GM12864 (cell line): ENCODE data around the gene MGARP.

Source experiments
- DNase-seq: peaks from one replicate; pipeline ENCODE4 v3.0.0-alpha.2; 2011; ENCODE audit warnings: low read depth
- H3K4me3 ChIP-seq: 2 replicates; pipeline ENCODE4 v1.5.1; 2011; ENCODE audit warnings: mild to moderate bottlenecking, low read depth, low read length, control low read depth
- CTCF ChIP-seq: IDR thresholded peaks from 2 replicates; pipeline ENCODE4 v1.5.1; 2011; ENCODE audit warnings: low read depth, mild to moderate bottlenecking, moderate library complexity, low read length, control low read depth, inconsistent platforms; ENCODE audit errors: missing control alignments

MGARP gene

GRCh38 chr4:139243448-139244365, 36.3 kb downstream of the MGARP start:
- no peak for TF ChIP-seq CTCF
- no peak overlapping the region for H3K4me3 ChIP-seq
- no peak for DNase-seq

GRCh38 chr4:139242511-139243051, 37.4 kb downstream of the MGARP start:
- TF ChIP-seq CTCF = no peak
- DNase-seq = no peak
- H3K4me3 ChIP-seq = no peak overlapping the region

- TF ChIP-seq CTCF = no peak
- no peak overlapping the region for H3K4me3 ChIP-seq
- no peak for DNase-seq
These were observed 38.3 kb downstream of the MGARP start for GRCh38 chr4:139241784-139242151.

GRCh38 chr4:139241086-139241783, 38.8 kb downstream of the MGARP start:
- no peak for TF ChIP-seq CTCF
- H3K4me3 ChIP-seq = no peak overlapping the region
- DNase-seq = no peak

GRCh38 chr4:139239127-139239772, 40.8 kb downstream of the MGARP start:
- DNase-seq = no peak
- no peak overlapping the region for H3K4me3 ChIP-seq
- TF ChIP-seq CTCF = no peak

- no peak for TF ChIP-seq CTCF
- DNase-seq = no peak
- no peak overlapping the region for H3K4me3 ChIP-seq
These were observed 45.8 kb downstream of the MGARP start for GRCh38 chr4:139234253-139234652.
